HCT116 (cell line): ENCODE data around the gene AXL. TPM values are rescaled to one million over a fixed set of nuclear protein-coding genes. Genes with fewer than 3 reads are reported as not detected.

ENCODE experiments used
- ATAC-seq: fragments of 200-7000 bp; cut with Tn5 transposase; 2 replicates; pipeline ENCODE4 v1.9.1; 2020; ENCODE audit warnings: mild to moderate bottlenecking, moderate library complexity
- BruUV-seq: library from RNA; stranded (reverse); fragments of 400-500 nt; replicated peaks from 2 replicates; lab custom pipeline; 2021; lab: Mats Ljungman, UMichigan
- CTCF ChIA-PET: fragments of 300-600 bp; sonication (Branson Sonifier 250); formaldehyde crosslinking; loops from one replicate; lab custom pipeline; 2021; ENCODE audit warnings: antibody characterized with exemption; lab: Charles Lee
- POLR2A ChIA-PET: fragments of 300-600, 350-600 bp; sonication (Branson Sonifier 250); formaldehyde crosslinking; loops from one replicate; lab custom pipeline; 2021; ENCODE audit warnings: antibody characterized with exemption; lab: Charles Lee
- RAD21 ChIA-PET, 2 experiments: fragments of 300-600 bp; sonication (Branson Sonifier 250); formaldehyde crosslinking; loops; one replicate each; lab custom pipeline; 2023; ENCODE audit warnings: low total read pairs in 2 of 2; ENCODE audit not compliant: uncharacterized antibody in 2 of 2, unreplicated experiment in 2 of 2, low non-redundant PET in 1 of 2; lab: Charles Lee
- DNase-seq: peaks from one replicate; pipeline ENCODE4 v3.0.0-alpha.2; 2010; ENCODE audit warnings: low read depth, low spot score
- H2AFZ ChIP-seq: fragments of 200-600 bp; shearing (Covaris generic), sonication (generic); 2 replicates; pipeline ENCODE4 v1.6.1; 2017; ENCODE audit warnings: low read depth, mixed run types, mixed read lengths, antibody characterized with exemption, low read length; ENCODE audit not compliant: poor library complexity, severe bottlenecking
- H3K27ac ChIP-seq: 2 replicates; pipeline ENCODE4 v1.5.1; 2012; ENCODE audit warnings: low read depth, low read length
- H3K27me3 ChIP-seq: fragments of 200-600 bp; sonication (generic); 2 replicates; pipeline ENCODE4 v1.6.1; 2016; ENCODE audit warnings: mixed run types, low read length, mixed read lengths; ENCODE audit not compliant: insufficient read depth
- H3K36me3 ChIP-seq, 2 experiments: fragments of 200-500 bp in 1 of 2; fragments of 200-600 bp in 1 of 2; sonication (Bioruptor generic) in 1 of 2; sonication (generic) in 1 of 2; 2 replicates each; pipeline versions ENCODE4 v1.5.1 to v1.6.1; 2014 to 2016; ENCODE audit warnings: low read length in 2 of 2, inconsistent platforms in 1 of 2, mixed read lengths in 1 of 2, mixed run types in 1 of 2; ENCODE audit not compliant: insufficient read depth in 2 of 2, control insufficient read depth in 1 of 2
- H3K4me1 ChIP-seq, 2 experiments: fragments of 200-600 bp in 1 of 2; sonication (generic) in 1 of 2; 2 replicates each; pipeline versions ENCODE4 v1.5.1 to v1.6.1; 2012 to 2017; ENCODE audit warnings: low read length in 2 of 2, inconsistent platforms in 1 of 2, mild to moderate bottlenecking in 1 of 2, mixed read lengths in 1 of 2, mixed run types in 1 of 2, moderate library complexity in 1 of 2; ENCODE audit not compliant: insufficient read depth in 2 of 2, control insufficient read depth in 1 of 2
- H3K4me2 ChIP-seq: fragments of 200-600 bp; sonication (generic); 2 replicates; pipeline ENCODE4 v1.6.1; 2017; ENCODE audit warnings: mixed run types, low read length, mixed read lengths
- H3K4me3 ChIP-seq, 2 experiments: fragments of 200-600 bp in 1 of 2; sonication (generic) in 1 of 2; replicated peaks in 1 of 2; 2 replicates each; pipeline ENCODE4 v1.5.1; 2011 to 2016; ENCODE audit warnings: low read length in 2 of 2, control low read depth in 1 of 2, low read depth in 1 of 2, mild to moderate bottlenecking in 1 of 2, mixed read lengths in 1 of 2, mixed run types in 1 of 2
- H3K79me2 ChIP-seq: fragments of 200-600 bp; sonication (generic); 2 replicates; pipeline ENCODE4 v1.6.1; 2017; ENCODE audit warnings: mild to moderate bottlenecking, mixed run types, low read length, moderate library complexity, mixed read lengths; ENCODE audit not compliant: insufficient read depth
- H3K9ac ChIP-seq: fragments of 200-600 bp; sonication (generic); 2 replicates; pipeline ENCODE4 v1.6.1; 2016; ENCODE audit warnings: low read length, mixed read lengths
- H3K9me2 ChIP-seq: fragments of 200-600 bp; sonication (generic), shearing (Covaris generic); 2 replicates; pipeline ENCODE4 v1.6.1; 2017; ENCODE audit warnings: mixed run types, mild to moderate bottlenecking, moderate library complexity; ENCODE audit not compliant: insufficient read depth
- H3K9me3 ChIP-seq, 2 experiments: fragments of 200-500 bp in 1 of 2; fragments of 200-600 bp in 1 of 2; sonication (Bioruptor generic) in 1 of 2; sonication (generic) in 1 of 2; 2 replicates each; pipeline ENCODE4 v1.6.1; 2014 to 2017; ENCODE audit warnings: low read length in 2 of 2, mixed read lengths in 2 of 2, inconsistent platforms in 1 of 2, low read depth in 1 of 2, mild to moderate bottlenecking in 1 of 2, mixed run types in 1 of 2, moderate library complexity in 1 of 2; ENCODE audit not compliant: control insufficient read depth in 1 of 2, insufficient read depth in 1 of 2
- H4K20me1 ChIP-seq: fragments of 200-600 bp; sonication (generic), shearing (Covaris generic); 2 replicates; pipeline ENCODE4 v1.6.1; 2017; ENCODE audit warnings: mixed run types, mild to moderate bottlenecking, moderate library complexity; ENCODE audit not compliant: insufficient read depth
- CTCF ChIP-seq, 3 experiments: fragments of 200-600 bp in 1 of 3; sonication (generic) in 1 of 3; IDR thresholded peaks in 2 of 3; conservative IDR thresholded peaks in 1 of 3; 2 replicates each; pipeline ENCODE4 v1.5.1; 2012 to 2017; ENCODE audit warnings: low read depth in 2 of 3, low read length in 2 of 3, antibody characterized with exemption in 1 of 3, borderline replicate concordance in 1 of 3, control low read depth in 1 of 3, mild to moderate bottlenecking in 1 of 3, mixed read lengths in 1 of 3, mixed run types in 1 of 3, moderate library complexity in 1 of 3; ENCODE audit not compliant: insufficient read depth in 1 of 3
- EGR1 ChIP-seq: IDR thresholded peaks from 2 replicates; pipeline ENCODE4 v1.6.1; 2012; ENCODE audit warnings: low read depth
- ELF1 ChIP-seq: IDR thresholded peaks from 2 replicates; pipeline ENCODE4 v1.6.1; 2012; ENCODE audit warnings: low read depth, borderline replicate concordance
- EZH2phosphoT487 ChIP-seq: fragments of 200-600 bp; IDR thresholded peaks from 2 replicates; pipeline ENCODE4 v1.6.1; 2018; ENCODE audit warnings: antibody characterized with exemption, borderline replicate concordance
- JUND ChIP-seq: IDR thresholded peaks from 2 replicates; pipeline ENCODE4 v1.6.1; 2012
- MAX ChIP-seq: IDR thresholded peaks from 2 replicates; pipeline ENCODE4 v1.6.1; 2012
- POLR2AphosphoS5 ChIP-seq: IDR thresholded peaks from 2 replicates; pipeline ENCODE4 v1.6.1; 2011; ENCODE audit warnings: mild to moderate bottlenecking, low read depth, low read length, moderate library complexity
- REST ChIP-seq: IDR thresholded peaks from 2 replicates; pipeline ENCODE4 v1.6.1; 2012; ENCODE audit warnings: low read depth
- SP1 ChIP-seq: IDR thresholded peaks from 2 replicates; pipeline ENCODE4 v1.6.1; 2012; ENCODE audit warnings: low read depth
- TCF7L2 ChIP-seq: IDR thresholded peaks from 2 replicates; pipeline ENCODE4 v1.7.0; 2011; ENCODE audit warnings: borderline replicate concordance, inconsistent platforms; ENCODE audit not compliant: insufficient read depth, insufficient read length; ENCODE audit errors: extremely low read depth
- YY1 ChIP-seq: IDR thresholded peaks from 2 replicates; pipeline ENCODE4 v1.6.1; 2011; ENCODE audit warnings: low read length, low read depth, moderate library complexity, mild to moderate bottlenecking; ENCODE audit not compliant: insufficient replicate concordance; ENCODE audit errors: extremely low read depth
- ZBTB33 ChIP-seq: IDR thresholded peaks from 2 replicates; pipeline ENCODE4 v1.6.1; 2011; ENCODE audit warnings: mild to moderate bottlenecking, low read length, moderate library complexity; ENCODE audit not compliant: insufficient replicate concordance; ENCODE audit errors: extremely low read depth
- ZFX ChIP-seq: fragments of 450-650 bp; IDR thresholded peaks from 2 replicates; pipeline ENCODE4 v1.6.1; 2017
- ZNF274 ChIP-seq: fragments of 200-500 bp; sonication (Bioruptor generic); IDR thresholded peaks from 2 replicates; pipeline ENCODE4 v1.6.1; 2014; ENCODE audit warnings: mild to moderate bottlenecking, low read depth, low read length, inconsistent platforms
- intact Hi-C: fragments of 100-400 bp; cut with micrococcal nuclease; formaldehyde crosslinking; loops from 2 replicates; pipeline ENCODE4 v1.10.0; 2022
- total RNA-seq: library from RNA; stranded (reverse); gene quantifications from one replicate; pipeline ENCODE4 v1.2.1, GENCODE V29; 2021; ENCODE audit not compliant: unreplicated experiment

AXL gene
- total RNA-seq, 1 experiment from 2014 or later, result 47.4 TPM

- H3K27ac ChIP-seq, result peak within 1 kb of the TSS; percentile 100
- peaks cover 15 to 28% of the 10 kb centered on the region in 2 experiments; a peak in 3 of 4 replicates for H3K36me3 ChIP-seq
- POLR2A ChIA-PET, result interaction anchor here (0.6 to 3.1 kb wide), 9 partner anchors 14 to 176 kb away, joined by 3 to 22 read pairs (median 5); partner anchors contain the start of genes AXL, CYP2S1 and DMAC2
- H3K4me1 ChIP-seq, result peaks cover 3 to 21% of the 10 kb centered on the region in 2 experiments; a peak in 3 of 4 replicates
- ATAC-seq (peak; percentile 71), DNase-seq (peak; percentile 100)
- peak within 1 kb of the TSS; percentile 100 for H3K9ac ChIP-seq
- intact Hi-C loops, result loop anchor here (5.0 kb wide), 3 partner anchors 37 to 602 kb away; no protein-coding TSS in a partner anchor
- no peaks in the 10 kb centered on the region for H3K27me3 ChIP-seq
- TF ChIP-seq ZBTB33, result no peak
- peak; percentile 100 for TF ChIP-seq TCF7L2
- TF ChIP-seq ELF1, result peak; percentile 65; the same call in 1 of the 2 replicates
- TF ChIP-seq CTCF (IDR thresholded peaks at IDR 0.05 in 2 of 3, conservative IDR thresholded peaks at IDR 0.05 in 1 of 3; ENCODE audit: borderline replicate concordance in 1 of 3, insufficient read depth in 1 of 3, low read depth in 2 of 3, low read length in 2 of 3), result peak in 2 of 3 experiments; percentile 8 to 22; a peak in 2 of 6 replicates
- no peak for TF ChIP-seq EZH2phosphoT487
- peak; percentile 99 for TF ChIP-seq SP1
- no peak for TF ChIP-seq JUND
- peak; percentile 96 for TF ChIP-seq MAX
- no peak; the same call in 1 of the 2 replicates for TF ChIP-seq POLR2AphosphoS5
- no peak for TF ChIP-seq ZNF274
- peak; percentile 76 for TF ChIP-seq EGR1
- peak; percentile 98 for TF ChIP-seq YY1
- TF ChIP-seq REST, result no peak
- TF ChIP-seq ZFX, result peak; percentile 99
- peak within 1 kb of the TSS; percentile 95 for H3K4me2 ChIP-seq
- no peaks in the 10 kb centered on the region for H3K9me3 ChIP-seq
- CTCF ChIA-PET, result interaction anchor here (0.6 to 4.9 kb wide), 9 partner anchors 12 to 306 kb away, joined by 3 to 70 read pairs (median 4); no protein-coding TSS in a partner anchor
- no peaks in the 10 kb centered on the region for H3K9me2 ChIP-seq
- BruUV-seq, result no TSS peak
- peak within 1 kb of the TSS; percentile 92 to 94 for H3K4me3 ChIP-seq
- H2AFZ ChIP-seq, result no peak within 1 kb of the TSS
- RAD21 ChIA-PET, result interaction anchor here (0.6 to 2.7 kb wide), 4 partner anchors 38 to 264 kb away, joined by 3 to 22 read pairs (median 5); no protein-coding TSS in a partner anchor
- H4K20me1 ChIP-seq, result no peaks in the 10 kb centered on the region
- peaks cover 49% of the 10 kb centered on the region for H3K79me2 ChIP-seq
These were observed 45.0 kb downstream of the AXL start, which contains the start of gene HNRNPUL1 for GRCh38 chr19:41263850-41264580. Gene HNRNPUL1 (plus strand): TSS chr19:41264372. CDS start chr19:41264504, 132 bp downstream.
